KMS-11 (cell line): ENCODE results near the gene S100A8.

ENCODE experiments used
- H2AFZ ChIP-seq: fragments of 200-600 bp; sonication (generic); 2 replicates; pipeline ENCODE4 v1.6.1; 2016; ENCODE audit warnings: antibody characterized with exemption, mixed run types, low read depth
- H3K27ac ChIP-seq: fragments of 200-600 bp; sonication (generic); 2 replicates; pipeline ENCODE4 v1.6.1; 2016; ENCODE audit warnings: mild to moderate bottlenecking, mixed run types
- H3K27me3 ChIP-seq: fragments of 200-600 bp; sonication (generic); 2 replicates; pipeline ENCODE4 v1.6.1; 2017; ENCODE audit warnings: mild to moderate bottlenecking, low read depth, mixed run types, moderate library complexity; ENCODE audit not compliant: insufficient read depth
- H3K36me3 ChIP-seq: fragments of 200-600 bp; sonication (generic); 2 replicates; pipeline ENCODE4 v1.6.1; 2017; ENCODE audit warnings: mild to moderate bottlenecking, mixed run types; ENCODE audit not compliant: insufficient read depth
- H3K4me1 ChIP-seq: fragments of 200-600 bp; sonication (generic); 2 replicates; pipeline ENCODE4 v1.6.1; 2016; ENCODE audit warnings: mild to moderate bottlenecking, low read depth, mixed run types; ENCODE audit not compliant: poor library complexity, severe bottlenecking
- H3K4me2 ChIP-seq: fragments of 200-600 bp; sonication (generic); 2 replicates; pipeline ENCODE4 v1.7.0; 2016; ENCODE audit warnings: mild to moderate bottlenecking, mixed run types
- H3K4me3 ChIP-seq: fragments of 200-600 bp; sonication (generic); IDR thresholded peaks from 2 replicates; pipeline ENCODE4 v1.6.1; 2017; ENCODE audit warnings: low read depth, low read length, mixed read lengths; ENCODE audit not compliant: insufficient read depth
- H3K79me2 ChIP-seq: fragments of 200-600 bp; sonication (generic); 2 replicates; pipeline ENCODE4 v1.6.1; 2016; ENCODE audit warnings: low read depth, mixed run types; ENCODE audit not compliant: insufficient read depth
- H3K9ac ChIP-seq: fragments of 200-600 bp; sonication (generic); 2 replicates; pipeline ENCODE4 v1.6.1; 2016; ENCODE audit warnings: mild to moderate bottlenecking, mixed run types
- H4K20me1 ChIP-seq: fragments of 200-600 bp; sonication (generic); 2 replicates; pipeline ENCODE4 v1.6.1; 2016; ENCODE audit warnings: mild to moderate bottlenecking, mixed run types; ENCODE audit not compliant: insufficient read depth
- CTCF ChIP-seq: fragments of 200-600 bp; sonication (generic); conservative IDR thresholded peaks from 2 replicates; pipeline ENCODE4 v1.6.1; 2017; ENCODE audit warnings: low read depth, mild to moderate bottlenecking, antibody characterized with exemption, low read length, moderate library complexity, mixed read lengths

S100A8 gene

GRCh38 chr1:153375511-153375910, 15.4 kb downstream of the S100A8 start, which contains the start of gene S100A12:
S100A12 (minus strand) TSS chr1:153375621; CDS start chr1:153374592, 1,029 bp downstream.
- Histone ChIP-seq H3K4me1 (no peaks in the 10 kb centered on the region), H3K27me3 (no peaks in the 10 kb centered on the region), H3K4me3 (no peak within 1 kb of the TSS), H3K27ac (no peak within 1 kb of the TSS), H3K4me2 (no peak within 1 kb of the TSS), H2AFZ (no peak within 1 kb of the TSS), H4K20me1 (no peaks in the 10 kb centered on the region), H3K9ac (no peak within 1 kb of the TSS), H3K36me3 (no peaks in the 10 kb centered on the region), H3K79me2 (no peaks in the 10 kb centered on the region)
- no peak for TF ChIP-seq CTCF

GRCh38 chr1:153374071-153374470, 16.8 kb downstream of the S100A8 start:
- no peak for TF ChIP-seq CTCF
- Histone ChIP-seq H3K4me1 (no peaks in the 10 kb centered on the region), H4K20me1 (no peaks in the 10 kb centered on the region), H3K36me3 (no peaks in the 10 kb centered on the region), H3K27me3 (no peaks in the 10 kb centered on the region), H3K4me3 (no peak overlapping the region), H3K9ac (no peak overlapping the region), H3K4me2 (no peak overlapping the region), H3K79me2 (no peaks in the 10 kb centered on the region), H2AFZ (no peak overlapping the region), H3K27ac (no peak overlapping the region)

DNA sequence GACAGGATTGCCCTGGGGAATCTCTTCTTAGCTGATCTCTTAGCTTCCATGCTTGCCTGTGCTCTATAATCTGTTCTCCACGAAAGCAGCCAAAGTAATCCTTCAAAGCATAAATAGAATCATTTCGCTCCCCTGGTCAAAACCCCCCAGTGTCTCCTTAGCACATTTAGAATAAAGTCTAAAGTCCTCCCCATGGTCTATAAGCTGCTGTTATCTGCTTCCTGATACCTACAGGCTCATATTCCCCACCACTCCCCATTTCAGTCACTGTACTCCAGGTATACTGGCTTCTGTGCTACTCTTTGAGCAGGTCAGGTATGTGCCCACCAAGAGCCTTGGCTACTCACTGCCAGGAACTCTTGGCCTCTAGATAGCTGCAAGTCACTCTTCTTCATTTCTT, 18.3 kb downstream of the S100A8 start:
- no peaks in the 10 kb centered on the region for H3K36me3 ChIP-seq
- H3K4me2 ChIP-seq, result no peak overlapping the region
- TF ChIP-seq CTCF, result no peak

DNA sequence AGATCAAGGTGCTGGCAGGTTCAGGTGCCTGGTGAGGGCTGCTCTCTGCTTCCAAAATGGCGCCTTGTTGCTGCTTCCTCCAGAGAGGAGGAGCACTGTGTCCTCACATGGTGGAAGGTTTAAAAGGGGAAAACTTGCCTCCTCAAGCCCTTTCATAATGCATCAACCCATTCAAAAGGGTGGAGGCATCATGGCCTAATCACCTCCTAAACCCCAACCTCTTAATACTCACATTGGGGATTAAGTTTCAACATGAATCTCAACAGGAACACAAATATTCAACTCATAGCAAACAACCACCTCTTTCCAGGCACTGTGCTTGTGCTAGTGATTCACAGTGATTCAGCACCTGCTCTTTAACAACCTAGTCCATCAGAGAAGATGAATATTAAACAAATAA, 19.6 kb downstream of the S100A8 start:
- Histone ChIP-seq H3K36me3 (no peaks in the 10 kb centered on the region), H3K4me3 (no peak overlapping the region), H4K20me1 (no peaks in the 10 kb centered on the region), H3K4me1 (no peaks in the 10 kb centered on the region), H3K27me3 (no peaks in the 10 kb centered on the region), H3K27ac (no peak overlapping the region), H3K4me2 (no peak overlapping the region), H3K79me2 (no peaks in the 10 kb centered on the region), H3K9ac (no peak overlapping the region), H2AFZ (no peak overlapping the region)
- no peak for TF ChIP-seq CTCF

More for the DNA sequence above, 18.3 kb downstream of the S100A8 start:
- Histone ChIP-seq H2AFZ (no peak overlapping the region), H3K4me1 (no peaks in the 10 kb centered on the region), H3K27me3 (no peaks in the 10 kb centered on the region), H3K27ac (no peak overlapping the region), H3K79me2 (no peaks in the 10 kb centered on the region), H3K4me3 (no peak overlapping the region), H3K9ac (no peak overlapping the region), H4K20me1 (no peaks in the 10 kb centered on the region)
